Measurements from ENCODE around the gene ELF4. TPM values are rescaled to one million over a fixed set of nuclear protein-coding genes. Genes with fewer than 3 reads are reported as not detected.

ELF4 gene
- total and polyA plus RNA-seq, 2 of the 4 experiments (the other 2 are of a cell fraction): 10.9 to 19.0 TPM

DNA sequence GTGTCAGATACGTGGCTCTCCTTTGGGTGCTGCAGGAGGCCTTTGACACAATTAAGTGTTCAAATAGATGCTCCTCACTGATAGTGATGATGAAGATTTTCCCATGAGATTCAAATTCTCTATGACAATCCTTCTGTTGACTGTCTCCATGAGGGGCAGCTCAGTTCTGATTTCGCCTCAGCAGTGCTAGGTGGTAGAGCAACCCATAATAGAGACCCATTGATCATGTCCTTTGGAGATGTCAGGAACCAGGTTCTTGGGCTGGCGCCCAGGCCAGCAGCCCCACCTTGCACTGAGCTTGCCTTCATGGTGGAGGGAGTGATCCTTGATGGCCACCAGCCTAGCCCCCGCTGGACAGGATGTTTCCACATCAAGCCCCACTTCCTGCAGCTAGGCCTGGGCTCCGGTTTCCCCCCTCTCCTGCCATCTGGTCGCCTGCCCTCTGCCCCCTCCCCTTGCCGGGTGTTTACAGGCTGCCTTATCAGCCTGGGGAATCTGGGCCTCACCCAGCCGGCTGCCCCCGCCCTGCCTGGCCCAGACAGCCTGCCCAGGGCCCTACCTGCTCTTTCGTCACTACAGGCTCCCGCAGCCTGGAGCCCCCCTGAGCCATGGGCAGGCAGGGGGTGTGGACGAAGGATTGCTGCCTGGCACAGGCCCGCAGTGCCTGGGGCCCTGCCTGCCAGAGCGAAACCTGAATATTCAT lies 12.6 kb downstream of the ELF4 start:
- Histone ChIP-seq H2BK15ac (ENCODE audit: low read depth, low read length) (no peak overlapping the region), H2AFZ (replicated peaks; ENCODE audit: low read length, poor library complexity) (no peak overlapping the region), H3K36me3 (ENCODE audit: control insufficient read depth, insufficient read depth, low read length) (no peaks in the 10 kb centered on the region), H2BK20ac (ENCODE audit: low read depth, low read length) (no peak overlapping the region), H3K9ac (ENCODE audit: low read depth, low read length) (no peak overlapping the region), H4K20me1 (ENCODE audit: insufficient read depth, low read length) (peaks cover 22% of the 10 kb centered on the region), H3K27ac (ENCODE audit: insufficient read depth, low read length) (no peak overlapping the region), H2BK120ac (ENCODE audit: low read depth, low read length) (no peak overlapping the region), H3K4me2 (ENCODE audit: low read depth, low read length) (no peak overlapping the region), H3K9me3 (ENCODE audit: control insufficient read depth, insufficient read depth, low read length) (no peaks in the 10 kb centered on the region), H3K4ac (ENCODE audit: low read depth, low read length) (no peak overlapping the region), H2BK5ac (ENCODE audit: low read depth, low read length, poor library complexity, severe bottlenecking) (no peak overlapping the region), H3K4me1 (ENCODE audit: control insufficient read depth, insufficient read depth, low read length) (peaks cover 10% of the 10 kb centered on the region), H3K9me1 (ENCODE audit: insufficient read depth, low read length) (peaks cover 12% of the 10 kb centered on the region), H2AK9ac (replicated peaks; ENCODE audit: low read depth, low read length, poor library complexity) (no peak overlapping the region), H4K5ac (ENCODE audit: low read depth, low read length) (no peak overlapping the region), H3K14ac (replicated peaks; ENCODE audit: low read depth, low read length) (no peak overlapping the region), H4K8ac (ENCODE audit: low read depth in 2 of 2, low read length in 2 of 2) (no peak overlapping the region), H4K91ac (ENCODE audit: insufficient read depth, low read depth, low read length) (no peak overlapping the region), H3K56ac (ENCODE audit: extremely low read depth, insufficient read depth, low read length) (no peak overlapping the region), H3K4me3 (ENCODE audit: insufficient read depth, low read depth, low read length) (no peak overlapping the region), H3K27me3 (ENCODE audit: control insufficient read depth, insufficient read depth, low read length) (no peaks in the 10 kb centered on the region; the same call in 1 of the 2 replicates), H2AK5ac (ENCODE audit: low read depth, low read length) (no peak overlapping the region), H3K18ac (ENCODE audit: low read depth, low read length) (no peak overlapping the region), H3K79me1 (ENCODE audit: low read depth in 1 of 2, low read length in 2 of 2) (peaks cover 9 to 41% of the 10 kb centered on the region in 2 experiments), H3K23ac (ENCODE audit: low read depth, low read length) (no peak overlapping the region)
- in situ Hi-C loops (cut with MboI; ENCODE audit: low sequenced_read_pairs) (no loop called here), dilution Hi-C loops (cut with HindIII; ENCODE audit: low sequenced_read_pairs, unreplicated experiment) (no loop called here), intact Hi-C loops (cut with micrococcal nuclease) (no loop called here)
- peak; percentile 21; the same call in 1 of the 2 replicates for ATAC-seq (ENCODE audit: low read depth)
- POLR2A ChIA-PET (ENCODE audit: unreplicated experiment): no interaction called here
- CTCF ChIA-PET: no interaction called here
- WGBS, 2 experiments (ENCODE audit: extremely low coverage in 2 of 2, insufficient read length in 1 of 2): 26% methylated on average over 3 of the region's 14 CpGs; no CpG with 5 or more reads in 1 of the 2 experiments
- DNase-seq: no peak
- BruUV-seq (replicated peaks): no TSS peak
- TF ChIP-seq BHLHE40 (IDR thresholded peaks at IDR 0.05; ENCODE audit: low read depth, low read length) (no peak), MXI1 (IDR thresholded peaks at IDR 0.05; ENCODE audit: borderline replicate concordance, low read depth, low read length) (no peak), USF2 (IDR thresholded peaks at IDR 0.05; ENCODE audit: low read depth, low read length) (no peak), RAD21 (IDR thresholded peaks at IDR 0.05; ENCODE audit: low read length) (no peak), FOS (IDR thresholded peaks at IDR 0.05; ENCODE audit: low read depth, low read length) (no peak), CEBPB (IDR thresholded peaks at IDR 0.05; ENCODE audit: low read depth, low read length) (no peak), CHD1 (IDR thresholded peaks at IDR 0.05; ENCODE audit: low read depth, low read length) (no peak), MAFK (IDR thresholded peaks at IDR 0.05; ENCODE audit: low read depth, low read length) (no peak), POLR2A (IDR thresholded peaks at IDR 0.05; ENCODE audit: low read depth, low read length) (no peak)
- TF ChIP-seq, protein P1, sequence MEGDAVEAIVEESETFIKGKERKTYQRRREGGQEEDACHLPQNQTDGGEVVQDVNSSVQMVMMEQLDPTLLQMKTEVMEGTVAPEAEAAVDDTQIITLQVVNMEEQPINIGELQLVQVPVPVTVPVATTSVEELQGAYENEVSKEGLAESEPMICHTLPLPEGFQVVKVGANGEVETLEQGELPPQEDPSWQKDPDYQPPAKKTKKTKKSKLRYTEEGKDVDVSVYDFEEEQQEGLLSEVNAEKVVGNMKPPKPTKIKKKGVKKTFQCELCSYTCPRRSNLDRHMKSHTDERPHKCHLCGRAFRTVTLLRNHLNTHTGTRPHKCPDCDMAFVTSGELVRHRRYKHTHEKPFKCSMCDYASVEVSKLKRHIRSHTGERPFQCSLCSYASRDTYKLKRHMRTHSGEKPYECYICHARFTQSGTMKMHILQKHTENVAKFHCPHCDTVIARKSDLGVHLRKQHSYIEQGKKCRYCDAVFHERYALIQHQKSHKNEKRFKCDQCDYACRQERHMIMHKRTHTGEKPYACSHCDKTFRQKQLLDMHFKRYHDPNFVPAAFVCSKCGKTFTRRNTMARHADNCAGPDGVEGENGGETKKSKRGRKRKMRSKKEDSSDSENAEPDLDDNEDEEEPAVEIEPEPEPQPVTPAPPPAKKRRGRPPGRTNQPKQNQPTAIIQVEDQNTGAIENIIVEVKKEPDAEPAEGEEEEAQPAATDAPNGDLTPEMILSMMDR (conservative IDR thresholded peaks at IDR 0.05; ENCODE audit: low read depth, low read length): no peak
- TF ChIP-seq, protein P2, sequence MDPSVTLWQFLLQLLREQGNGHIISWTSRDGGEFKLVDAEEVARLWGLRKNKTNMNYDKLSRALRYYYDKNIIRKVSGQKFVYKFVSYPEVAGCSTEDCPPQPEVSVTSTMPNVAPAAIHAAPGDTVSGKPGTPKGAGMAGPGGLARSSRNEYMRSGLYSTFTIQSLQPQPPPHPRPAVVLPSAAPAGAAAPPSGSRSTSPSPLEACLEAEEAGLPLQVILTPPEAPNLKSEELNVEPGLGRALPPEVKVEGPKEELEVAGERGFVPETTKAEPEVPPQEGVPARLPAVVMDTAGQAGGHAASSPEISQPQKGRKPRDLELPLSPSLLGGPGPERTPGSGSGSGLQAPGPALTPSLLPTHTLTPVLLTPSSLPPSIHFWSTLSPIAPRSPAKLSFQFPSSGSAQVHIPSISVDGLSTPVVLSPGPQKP (IDR thresholded peaks at IDR 0.05; ENCODE audit: borderline replicate concordance, low read depth, low read length): no peak
